HG03045 (cell line): ENCODE measurements around the gene UGT1A10.
"Not testable (repeated sequence)": the region's sequence is repeated elsewhere in the genome, so short reads cannot be mapped to it uniquely, and the experiment has no call there.

Experiments used
- ATAC-seq: cut with Tn5 transposase; IDR thresholded peaks from one replicate; pipeline ENCODE4 v1.9.1; 2021; ENCODE audit warnings: mild to moderate bottlenecking, moderate library complexity; ENCODE audit not compliant: unreplicated experiment

The UGT1A10 gene

GRCh38 chr2:233691443-233692433, 55.5 kb downstream of the UGT1A10 start:
- ATAC-seq = no peak

GRCh38 chr2:233692648-233693047, 56.4 kb downstream of the UGT1A10 start, which contains the start of gene UGT1A6:
TSS of gene UGT1A6 (plus strand) at chr2:233692890. CDS start at chr2:233693005, 115 bp downstream.
- no peak for ATAC-seq

GRCh38 chr2:233693963-233694362, 57.7 kb downstream of the UGT1A10 start:
- ATAC-seq = no peak

GRCh38 chr2:233698740-233699139, 62.5 kb downstream of the UGT1A10 start:
- no peak for ATAC-seq

- ATAC-seq = no peak
Observed at GRCh38 chr2:233699424-233700027, 63.3 kb downstream of the UGT1A10 start.

GRCh38 chr2:233700028-233700635, 63.9 kb downstream of the UGT1A10 start:
- ATAC-seq = no peak

- ATAC-seq = not testable (repeated sequence)
Observed at GRCh38 chr2:233700842-233701241, 64.6 kb downstream of the UGT1A10 start.

- no peak for ATAC-seq
Observed at GRCh38 chr2:233702238-233702637, 66.0 kb downstream of the UGT1A10 start.

- no peak for ATAC-seq
Observed at GRCh38 chr2:233705911-233706506, 69.8 kb downstream of the UGT1A10 start.

- ATAC-seq = no peak
Observed at GRCh38 chr2:233706720-233707119, 70.5 kb downstream of the UGT1A10 start.

GRCh38 chr2:233707940-233708644, 71.8 kb downstream of the UGT1A10 start:
- ATAC-seq = no peak

- ATAC-seq = no peak
Observed at GRCh38 chr2:233708942-233709341, 72.7 kb downstream of the UGT1A10 start.

GRCh38 chr2:233711312-233712008, 75.2 kb downstream of the UGT1A10 start:
- ATAC-seq = no peak

GRCh38 chr2:233712611-233713261, 76.5 kb downstream of the UGT1A10 start, which contains the start of gene UGT1A5:
TSS of gene UGT1A5 (plus strand) at chr2:233712907. CDS start at chr2:233712992, 85 bp downstream.
- no peak for ATAC-seq

- ATAC-seq = no peak
Observed at GRCh38 chr2:233713262-233713615, 77.0 kb downstream of the UGT1A10 start.

GRCh38 chr2:233714121-233714520, 77.9 kb downstream of the UGT1A10 start:
- ATAC-seq = no peak

- ATAC-seq = no peak
Observed at GRCh38 chr2:233718552-233718951, 82.3 kb downstream of the UGT1A10 start, which contains the start of gene UGT1A4. TSS of gene UGT1A4 (plus strand) at chr2:233718736. CDS start at chr2:233718821, 85 bp downstream.

- no peak for ATAC-seq
Observed at GRCh38 chr2:233728723-233729301, 92.6 kb downstream of the UGT1A10 start, which contains the start of gene UGT1A3. TSS of gene UGT1A3 (plus strand) at chr2:233729042. CDS start at chr2:233729127, 85 bp downstream.
